Uterus (tissue), 2 donors: ENCODE measurements around the gene ANKRD33B.
"Not testable (repeated sequence)": the region's sequence is repeated elsewhere in the genome, so short reads cannot be mapped to it uniquely, and the experiment has no call there.

Experiments used
- POLR2A ChIP-seq, 2 donors: fragments of 450-650 bp; IDR thresholded peaks; one replicate each; pipeline ENCODE4 v1.6.1; 2016; ENCODE audit warnings: antibody characterized with exemption in 2 of 2, mild to moderate bottlenecking in 1 of 2, moderate library complexity in 1 of 2
- TF ChIP-seq, protein P1 (sequence below), 4 experiments: fragments of 200-600 bp in 2 of 4; fragments of 450-650 bp in 2 of 4; sonication (generic) in 2 of 4; IDR thresholded peaks; one replicate each; pipeline ENCODE4 v1.5.1; 2016 to 2019; ENCODE audit warnings: antibody characterized with exemption in 4 of 4, mild to moderate bottlenecking in 2 of 4, moderate library complexity in 1 of 4

DNA sequence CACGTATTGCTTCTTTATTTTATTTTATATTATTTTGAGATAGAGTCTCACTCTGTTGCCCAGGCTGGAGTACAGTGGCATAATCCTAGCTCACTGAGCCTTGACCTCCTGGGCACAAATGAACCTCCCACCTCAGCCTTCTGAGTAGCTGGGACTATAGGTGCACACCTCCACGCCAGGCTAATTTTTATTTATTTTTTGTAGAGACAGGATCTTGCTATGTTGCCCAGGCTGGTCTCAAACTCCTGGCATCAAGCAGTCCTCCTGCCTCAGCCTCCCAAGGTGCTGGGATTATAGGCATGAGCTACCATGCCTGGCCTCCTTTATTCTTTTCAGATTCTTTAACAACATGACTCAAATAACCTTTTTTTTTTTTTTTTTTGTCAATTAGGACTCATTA lies 6.7 kb downstream of the ANKRD33B start:
- TF ChIP-seq, protein P1, sequence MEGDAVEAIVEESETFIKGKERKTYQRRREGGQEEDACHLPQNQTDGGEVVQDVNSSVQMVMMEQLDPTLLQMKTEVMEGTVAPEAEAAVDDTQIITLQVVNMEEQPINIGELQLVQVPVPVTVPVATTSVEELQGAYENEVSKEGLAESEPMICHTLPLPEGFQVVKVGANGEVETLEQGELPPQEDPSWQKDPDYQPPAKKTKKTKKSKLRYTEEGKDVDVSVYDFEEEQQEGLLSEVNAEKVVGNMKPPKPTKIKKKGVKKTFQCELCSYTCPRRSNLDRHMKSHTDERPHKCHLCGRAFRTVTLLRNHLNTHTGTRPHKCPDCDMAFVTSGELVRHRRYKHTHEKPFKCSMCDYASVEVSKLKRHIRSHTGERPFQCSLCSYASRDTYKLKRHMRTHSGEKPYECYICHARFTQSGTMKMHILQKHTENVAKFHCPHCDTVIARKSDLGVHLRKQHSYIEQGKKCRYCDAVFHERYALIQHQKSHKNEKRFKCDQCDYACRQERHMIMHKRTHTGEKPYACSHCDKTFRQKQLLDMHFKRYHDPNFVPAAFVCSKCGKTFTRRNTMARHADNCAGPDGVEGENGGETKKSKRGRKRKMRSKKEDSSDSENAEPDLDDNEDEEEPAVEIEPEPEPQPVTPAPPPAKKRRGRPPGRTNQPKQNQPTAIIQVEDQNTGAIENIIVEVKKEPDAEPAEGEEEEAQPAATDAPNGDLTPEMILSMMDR (IDR thresholded peaks at IDR 0.05), result not testable (repeated sequence)
- not testable (repeated sequence) for TF ChIP-seq POLR2A (IDR thresholded peaks at IDR 0.05)
